ENCODE data around the gene ZC3H6.
"Not testable (repeated sequence)": the region's sequence is repeated elsewhere in the genome, so short reads cannot be mapped to it uniquely, and the experiment has no call there.

ZC3H6 gene

DNA sequence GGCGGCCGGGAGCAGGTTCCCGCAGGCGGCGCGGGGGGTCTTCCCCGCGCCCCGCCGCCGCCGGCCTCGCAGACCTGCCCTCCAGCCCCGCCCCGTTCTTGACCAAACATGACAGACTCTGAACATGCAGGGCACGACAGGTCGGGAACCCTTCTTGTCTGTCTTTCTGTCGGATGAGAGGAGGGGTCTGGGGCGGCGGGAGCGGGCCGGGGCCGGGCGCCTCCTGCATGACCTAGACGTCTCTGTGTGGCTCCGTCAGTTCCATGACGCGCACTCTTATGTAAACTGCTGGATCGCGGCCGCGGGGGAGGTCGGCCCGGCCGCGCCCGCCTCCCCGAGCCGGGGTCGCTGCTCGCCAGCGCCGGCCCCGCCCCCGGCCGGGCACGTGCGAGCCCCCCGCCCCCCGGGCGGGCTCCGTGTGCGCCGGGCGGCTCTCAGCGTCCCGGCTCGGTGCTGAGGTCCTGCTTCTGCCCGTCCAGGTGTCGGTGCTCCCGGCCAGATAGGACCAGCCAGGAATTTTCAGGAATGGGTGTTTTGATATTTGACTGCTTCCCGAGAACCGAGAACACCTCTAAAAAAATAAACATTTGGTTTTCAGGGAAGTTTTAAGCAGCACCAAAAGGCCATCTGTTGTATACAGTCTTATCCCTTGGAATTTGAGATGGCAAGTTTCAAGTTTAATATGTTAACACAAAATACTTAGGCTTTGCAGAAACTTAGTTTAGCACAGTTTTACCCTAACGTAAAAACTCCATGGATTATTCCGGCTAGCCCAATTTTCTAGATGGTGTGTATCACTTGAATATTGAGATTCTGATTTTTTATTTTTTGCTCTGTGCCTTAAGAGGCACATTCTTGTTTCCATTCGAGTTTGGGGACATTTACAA is 733 bp downstream of the ZC3H6 start:
- DNase-seq (ENCODE audit: low read depth), result peak; percentile 71

DNA sequence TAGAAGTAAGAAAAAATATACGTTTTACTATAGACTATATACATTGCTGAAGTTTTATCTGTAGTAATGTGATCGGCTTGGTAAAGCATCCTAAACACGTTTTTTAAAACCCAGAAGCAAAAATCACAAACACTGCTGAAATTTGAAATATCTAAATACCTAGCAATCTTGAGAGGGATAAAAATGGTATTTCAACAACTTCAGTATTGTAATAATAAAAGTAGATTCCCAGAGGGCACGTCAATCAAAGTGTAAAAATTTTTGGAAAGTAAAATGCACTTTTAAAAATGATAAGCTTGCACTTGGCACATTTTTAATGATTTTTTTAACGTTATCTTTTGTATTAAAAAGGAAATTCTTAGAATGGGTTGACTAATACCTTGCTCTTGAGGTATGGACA is 1.6 kb downstream of the ZC3H6 start:
- DNase-seq (ENCODE audit: low read depth), result no peak

DNA sequence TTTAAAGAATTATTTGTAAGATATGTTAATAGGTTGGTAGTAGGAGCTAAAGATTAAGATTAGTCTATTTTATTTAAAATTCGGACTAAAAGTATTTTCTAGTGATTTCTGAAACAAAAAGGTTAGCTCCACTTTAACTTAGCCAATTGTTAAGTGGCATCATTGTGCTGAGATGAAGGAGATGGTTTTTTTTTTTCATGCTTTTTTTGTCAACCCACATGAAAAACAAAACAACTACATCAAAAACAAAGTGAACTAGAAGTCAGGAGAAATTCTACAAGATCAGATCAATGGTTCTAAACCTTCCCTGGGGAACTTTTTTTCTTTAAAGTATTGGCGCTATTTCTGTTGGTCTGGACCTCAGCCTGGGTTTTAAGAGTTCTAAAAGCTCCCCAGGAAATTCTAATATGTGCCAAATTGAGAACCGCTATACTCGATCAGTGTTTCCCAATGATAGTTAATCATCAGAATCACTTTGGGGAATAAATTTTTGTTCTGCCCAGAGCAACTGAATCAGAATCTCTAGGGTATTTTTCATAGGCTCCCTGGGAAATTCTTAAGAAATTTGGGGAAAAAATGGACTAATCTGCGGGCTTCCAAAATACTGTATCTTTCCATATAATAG is 2.3 kb downstream of the ZC3H6 start:
- DNase-seq (ENCODE audit: low read depth), result no peak

DNA sequence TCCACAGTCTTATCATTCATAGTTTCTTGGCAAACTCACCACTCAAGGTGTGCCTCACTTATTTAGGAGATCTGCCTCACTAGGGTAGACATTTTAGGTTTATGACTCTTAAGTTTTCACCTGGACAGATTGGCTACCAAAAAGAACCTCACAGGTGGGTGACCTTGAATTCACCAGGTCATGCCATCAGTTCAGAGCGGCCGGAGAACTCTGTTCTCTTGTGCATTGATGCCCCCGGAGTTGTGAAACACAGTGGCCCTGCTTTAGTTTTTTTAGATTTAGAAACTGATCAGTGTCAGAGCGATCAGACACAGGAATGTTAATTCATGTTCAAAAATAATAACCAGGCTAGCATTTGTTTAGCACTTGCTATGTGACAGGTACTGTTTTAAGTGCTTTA is 6.7 kb downstream of the ZC3H6 start:
- not testable (repeated sequence) for DNase-seq (ENCODE audit: low read depth)

DNA sequence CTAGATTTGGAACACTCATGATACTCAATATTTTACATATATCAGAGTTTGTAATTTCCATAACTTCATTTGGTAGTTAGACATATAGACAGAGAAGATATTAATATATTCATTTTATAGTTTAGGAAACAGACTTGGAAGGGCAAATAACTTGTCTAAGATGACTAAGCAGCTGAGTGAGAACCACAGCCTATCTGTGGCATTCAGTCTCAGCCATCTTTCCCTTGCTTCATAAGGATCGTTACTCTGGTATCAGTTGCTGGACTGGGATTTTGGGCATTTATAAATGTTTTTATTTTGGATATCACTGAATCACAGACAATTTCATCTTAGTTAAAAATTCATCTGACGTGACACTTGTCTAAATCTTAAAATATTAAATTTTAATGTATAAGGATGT is 8.1 kb downstream of the ZC3H6 start:
- not testable (repeated sequence) for DNase-seq (ENCODE audit: low read depth)

DNA sequence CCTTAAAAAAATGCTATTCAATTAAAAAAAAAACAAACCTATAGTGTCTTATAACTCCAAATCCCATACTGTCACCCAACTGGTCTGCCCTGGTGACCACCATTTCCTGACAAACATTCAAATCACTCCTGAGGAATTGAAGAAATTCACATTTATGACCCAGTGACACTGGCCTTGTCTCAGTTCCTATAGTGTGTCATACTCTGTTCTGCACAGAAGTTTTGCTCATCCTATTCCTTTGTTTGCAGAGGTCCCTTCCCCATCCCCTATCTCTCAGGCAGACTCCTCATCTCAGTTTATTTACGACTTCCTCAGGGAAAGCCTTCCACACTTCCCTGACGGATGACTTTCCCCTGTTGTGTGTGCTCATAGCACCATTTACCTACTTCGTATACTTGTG is 14.7 kb downstream of the ZC3H6 start:
- no peak for DNase-seq (ENCODE audit: low read depth)

DNA sequence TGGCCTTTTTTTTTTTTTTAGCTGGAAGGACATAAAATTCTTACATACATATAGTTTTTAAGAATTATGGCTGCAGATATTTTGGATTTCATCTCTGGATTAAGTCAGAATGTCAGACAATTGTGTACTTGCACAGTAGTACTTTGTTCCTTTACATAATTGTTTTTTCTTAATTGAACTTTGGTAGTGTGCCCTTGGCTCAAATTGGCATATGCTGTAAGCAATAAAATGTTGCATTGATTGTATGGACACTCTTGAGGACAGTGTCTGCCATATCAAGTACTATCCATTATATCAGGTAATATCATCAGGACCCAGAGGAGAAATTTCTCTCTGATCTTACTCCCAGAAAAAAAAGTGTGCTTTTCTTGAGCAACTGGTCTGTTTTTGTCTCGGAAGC is 15.3 kb downstream of the ZC3H6 start:
- no peak for DNase-seq (ENCODE audit: low read depth)

DNA sequence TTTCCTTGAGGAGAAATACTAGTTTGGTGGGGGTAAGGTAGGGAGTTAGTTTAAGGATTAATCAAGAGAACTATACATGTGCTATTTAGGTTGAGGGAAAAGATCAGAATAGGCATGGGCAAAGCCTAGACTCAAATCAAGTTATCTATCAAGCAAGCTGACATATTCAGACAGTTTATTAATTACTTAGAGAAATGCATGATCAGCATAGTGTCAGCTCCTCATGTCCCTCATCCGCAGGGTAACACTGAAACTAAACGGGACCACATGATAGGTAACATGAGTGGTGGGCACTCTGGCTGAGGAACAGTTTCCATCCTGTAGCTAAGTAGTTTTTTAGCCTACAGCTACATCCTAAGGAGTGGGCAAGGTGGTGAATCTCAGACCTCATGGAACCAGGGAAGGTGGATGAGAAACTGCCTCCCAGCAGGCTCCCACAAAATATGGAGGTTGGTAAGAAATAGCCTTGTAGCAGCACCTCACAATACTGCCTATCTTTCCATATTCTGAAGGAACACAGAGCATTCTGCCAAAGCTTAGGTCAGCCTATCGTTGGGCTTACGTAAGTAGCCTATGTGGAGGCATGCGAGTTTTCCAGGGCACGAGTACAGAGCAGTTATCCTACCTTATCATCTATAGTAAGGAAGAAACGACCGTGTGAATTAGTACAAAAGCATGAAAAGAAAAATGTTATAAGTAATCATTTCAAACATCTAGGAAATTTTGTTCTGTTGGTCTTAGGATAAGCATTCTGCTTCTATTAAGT is 18.4 kb downstream of the ZC3H6 start:
- no peak for DNase-seq (ENCODE audit: low read depth)

DNA sequence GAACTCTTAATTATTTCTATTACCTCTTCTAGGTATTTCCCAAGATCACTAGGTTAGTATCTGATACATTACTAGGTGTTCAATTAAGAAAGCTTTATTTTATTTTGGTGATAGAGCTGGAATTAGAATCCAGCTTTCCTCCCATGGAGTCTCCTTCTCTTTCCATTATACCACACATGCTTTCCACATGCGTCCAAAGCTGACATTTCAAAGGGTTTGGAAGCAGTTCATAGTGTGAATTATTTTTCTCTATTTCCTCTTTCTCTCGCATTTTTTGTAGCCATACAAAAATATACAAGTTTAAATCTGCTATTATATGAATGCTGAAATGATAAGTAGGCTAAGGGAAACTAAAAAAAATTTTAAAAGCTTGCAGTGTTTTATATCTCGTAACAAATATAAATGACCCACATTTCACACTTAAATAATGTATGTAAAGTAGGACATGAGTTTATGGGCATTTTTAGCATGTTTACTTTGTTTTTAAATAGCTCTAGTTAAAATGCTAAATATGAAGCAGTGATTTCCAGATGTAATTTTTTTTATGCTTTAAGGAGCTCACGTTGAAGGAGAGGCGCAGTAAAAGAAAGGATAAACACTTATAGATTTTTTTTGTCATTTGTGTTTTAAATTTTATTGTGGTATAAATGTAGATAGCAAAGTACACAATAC is 20.1 kb downstream of the ZC3H6 start:
- DNase-seq (ENCODE audit: low read depth), result no peak

DNA sequence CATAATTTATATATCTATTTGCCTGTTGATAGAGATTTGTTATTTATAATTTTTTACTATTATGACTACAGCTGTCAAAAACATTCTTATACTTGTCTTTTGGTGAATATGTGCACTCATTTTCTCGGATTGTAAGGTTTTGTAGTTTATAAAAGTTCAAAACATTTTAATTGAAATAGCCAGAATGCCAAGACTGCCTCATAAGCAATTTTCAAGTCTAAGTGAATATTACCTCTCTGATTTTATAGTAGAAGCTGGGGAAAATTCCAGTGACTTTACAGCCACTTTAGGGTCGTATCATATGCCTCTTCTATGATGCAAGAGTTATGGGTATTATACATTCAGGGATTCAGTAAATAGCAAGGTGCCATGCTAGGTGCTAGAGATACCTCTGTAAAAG is 21.0 kb downstream of the ZC3H6 start:
- DNase-seq (ENCODE audit: low read depth), result no peak

DNA sequence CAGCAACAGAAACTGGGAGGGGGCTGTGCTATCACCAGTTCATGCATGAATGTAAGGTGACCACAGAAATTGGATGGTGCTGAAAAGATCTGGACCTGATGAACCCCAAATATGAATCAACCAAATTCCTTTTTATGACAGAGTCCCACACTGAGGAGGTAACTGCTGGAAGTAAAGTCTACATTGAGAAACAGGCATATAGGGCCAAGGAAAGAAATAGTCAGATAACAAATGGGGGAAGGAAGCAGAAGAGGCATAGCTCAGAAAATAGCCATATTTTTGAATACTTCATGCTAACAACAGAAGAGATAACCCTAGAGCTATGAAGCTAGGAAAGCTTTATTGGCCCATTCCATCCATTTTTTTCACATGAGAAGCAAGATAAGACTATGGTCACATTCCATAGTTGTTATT is 25.8 kb downstream of the ZC3H6 start:
- DNase-seq (ENCODE audit: low read depth), result no peak

DNA sequence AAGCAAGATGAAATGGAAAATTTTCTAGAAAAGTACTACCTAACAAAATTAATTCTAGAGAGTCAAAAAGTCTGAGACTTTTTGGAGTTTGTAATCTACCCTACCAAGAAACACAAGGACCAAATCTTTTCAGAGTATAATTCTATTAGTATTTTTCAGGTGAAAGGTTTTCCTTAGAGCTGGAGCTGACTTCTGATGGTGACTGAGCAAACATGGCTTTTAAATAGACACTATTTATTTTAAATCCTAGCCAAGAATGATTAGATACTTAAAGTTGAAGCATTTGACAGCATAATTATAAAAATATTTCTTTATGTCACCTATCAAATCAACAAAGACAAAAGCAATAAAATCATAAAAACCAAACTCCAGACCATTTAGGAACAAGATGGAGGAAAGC is 26.6 kb downstream of the ZC3H6 start:
- no peak for DNase-seq (ENCODE audit: low read depth)

DNA sequence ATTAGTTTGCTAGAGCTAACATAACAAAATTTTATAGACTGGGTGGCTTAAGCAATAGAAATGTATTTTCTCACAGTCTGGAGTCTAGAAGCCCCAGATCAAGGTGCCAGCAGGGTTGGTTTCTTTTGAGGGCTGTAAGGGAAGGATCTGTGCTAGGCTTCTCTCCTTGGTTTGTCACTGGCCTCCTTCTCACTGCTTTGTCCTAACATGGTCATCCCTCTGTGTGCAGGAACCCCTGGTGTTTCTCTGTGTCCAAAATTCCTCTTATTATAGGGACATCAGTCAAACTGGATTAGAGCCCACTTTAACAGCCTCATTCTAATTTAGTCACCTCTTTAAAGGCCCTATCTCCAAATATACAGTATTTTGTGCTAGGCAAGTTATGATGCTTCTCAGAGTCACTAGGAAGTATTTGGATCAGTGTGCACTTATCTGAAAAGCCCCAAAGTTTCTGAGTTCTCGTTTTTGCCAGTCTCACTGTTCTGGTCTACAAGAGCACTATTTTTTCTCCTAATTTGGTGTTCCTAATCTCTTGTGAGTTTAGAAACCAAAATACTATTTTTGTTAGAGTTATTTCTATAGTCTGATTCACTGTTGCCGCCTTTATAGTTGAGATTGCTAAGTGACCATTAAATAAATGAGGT is 29.0 kb downstream of the ZC3H6 start:
- DNase-seq (ENCODE audit: low read depth), result no peak

DNA sequence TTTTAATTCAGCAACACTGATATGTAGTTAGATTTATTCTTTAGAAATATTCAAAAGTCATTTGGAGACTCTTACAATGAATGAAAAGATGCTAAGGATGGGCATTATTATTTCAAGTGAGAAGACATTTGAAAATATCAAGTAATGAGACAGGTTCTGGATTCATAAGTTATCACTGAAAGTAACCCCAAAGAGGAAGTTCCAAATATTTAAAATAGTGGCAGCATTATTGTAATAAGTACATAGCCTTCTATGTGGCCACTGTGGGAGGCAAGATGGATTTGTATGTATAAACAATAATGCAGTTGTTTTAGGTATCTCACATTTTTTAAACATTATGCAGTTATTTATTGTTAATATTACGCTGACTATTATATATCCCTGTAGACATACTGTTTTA is 29.7 kb downstream of the ZC3H6 start:
- no peak for DNase-seq (ENCODE audit: low read depth)

DNA sequence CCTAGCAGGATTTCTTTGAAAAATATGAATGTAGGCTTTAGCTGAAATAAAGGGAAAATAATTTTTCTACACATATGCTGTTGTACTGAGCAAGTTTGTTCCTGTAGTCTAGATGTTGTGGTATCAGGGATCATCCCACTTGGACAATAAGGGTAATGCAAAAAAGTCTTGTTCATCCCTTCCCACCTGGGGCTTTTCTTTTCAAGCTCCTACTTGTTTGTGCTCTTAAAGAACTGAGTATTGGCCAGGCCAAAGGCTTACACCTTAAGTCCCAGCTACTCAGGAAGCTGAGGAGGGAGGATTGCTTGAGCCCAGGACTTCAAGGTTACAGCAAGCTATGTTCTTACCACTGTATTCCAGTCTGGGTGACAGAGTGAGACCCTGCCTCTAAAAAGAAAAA is 35.5 kb downstream of the ZC3H6 start:
- DNase-seq (ENCODE audit: low read depth), result no peak

DNA sequence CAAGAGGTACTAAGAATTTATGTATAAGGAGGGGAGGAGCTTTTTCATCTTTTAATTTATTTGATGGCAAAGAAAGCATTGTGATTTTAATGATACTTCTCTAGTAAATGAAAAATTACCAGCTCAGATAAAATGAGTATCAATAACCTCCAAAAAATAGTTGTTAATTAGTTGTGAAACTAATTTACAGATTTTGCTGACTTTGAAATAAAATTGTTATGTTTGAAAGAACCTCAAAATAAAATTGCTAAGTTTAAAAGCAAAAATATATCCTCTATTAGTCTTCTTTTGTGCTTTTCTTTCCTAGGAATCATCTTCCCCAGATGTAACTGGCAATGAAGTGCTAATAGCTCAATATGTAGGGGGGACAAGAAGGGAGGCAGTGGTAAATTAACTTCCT is 36.5 kb downstream of the ZC3H6 start:
- DNase-seq (ENCODE audit: low read depth), result no peak

DNA sequence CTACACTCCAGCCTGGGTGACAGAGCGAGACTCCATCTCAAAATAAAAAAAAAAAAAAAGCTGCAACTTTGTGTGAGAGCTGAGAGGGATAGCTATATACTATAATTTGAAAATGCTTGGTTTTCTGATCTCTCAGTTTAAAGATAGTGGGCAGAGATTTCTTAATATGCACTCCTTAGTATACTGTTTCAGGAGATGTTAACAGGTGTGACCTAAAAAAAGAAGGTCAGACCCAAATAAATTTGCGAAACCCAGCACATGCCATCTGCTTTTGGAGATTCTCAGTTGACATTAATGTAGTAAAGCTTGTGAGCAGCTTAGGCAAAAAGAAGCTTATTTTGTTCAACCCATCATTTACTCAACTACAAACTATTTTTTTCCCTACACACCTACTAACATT is 37.4 kb downstream of the ZC3H6 start:
- DNase-seq (ENCODE audit: low read depth), result no peak

DNA sequence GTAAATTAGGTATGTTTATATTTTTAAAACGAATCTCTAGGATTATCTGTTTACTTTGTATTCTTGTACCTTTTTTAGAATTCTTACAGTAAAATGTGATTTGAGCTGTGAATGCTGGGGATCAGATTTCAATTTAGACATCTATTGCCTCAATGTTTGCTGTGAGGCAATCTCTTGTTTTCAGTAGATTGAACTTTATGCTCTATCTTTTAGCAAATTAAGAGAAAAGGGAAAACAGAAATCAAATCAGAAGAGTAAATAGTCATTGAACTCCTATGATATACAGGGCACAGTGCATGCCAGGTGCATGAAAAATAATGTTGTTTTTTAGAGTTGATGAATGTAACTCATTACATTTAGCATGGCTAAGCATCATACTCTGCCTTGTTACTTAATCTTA is 39.5 kb downstream of the ZC3H6 start:
- DNase-seq (ENCODE audit: low read depth), result no peak

DNA sequence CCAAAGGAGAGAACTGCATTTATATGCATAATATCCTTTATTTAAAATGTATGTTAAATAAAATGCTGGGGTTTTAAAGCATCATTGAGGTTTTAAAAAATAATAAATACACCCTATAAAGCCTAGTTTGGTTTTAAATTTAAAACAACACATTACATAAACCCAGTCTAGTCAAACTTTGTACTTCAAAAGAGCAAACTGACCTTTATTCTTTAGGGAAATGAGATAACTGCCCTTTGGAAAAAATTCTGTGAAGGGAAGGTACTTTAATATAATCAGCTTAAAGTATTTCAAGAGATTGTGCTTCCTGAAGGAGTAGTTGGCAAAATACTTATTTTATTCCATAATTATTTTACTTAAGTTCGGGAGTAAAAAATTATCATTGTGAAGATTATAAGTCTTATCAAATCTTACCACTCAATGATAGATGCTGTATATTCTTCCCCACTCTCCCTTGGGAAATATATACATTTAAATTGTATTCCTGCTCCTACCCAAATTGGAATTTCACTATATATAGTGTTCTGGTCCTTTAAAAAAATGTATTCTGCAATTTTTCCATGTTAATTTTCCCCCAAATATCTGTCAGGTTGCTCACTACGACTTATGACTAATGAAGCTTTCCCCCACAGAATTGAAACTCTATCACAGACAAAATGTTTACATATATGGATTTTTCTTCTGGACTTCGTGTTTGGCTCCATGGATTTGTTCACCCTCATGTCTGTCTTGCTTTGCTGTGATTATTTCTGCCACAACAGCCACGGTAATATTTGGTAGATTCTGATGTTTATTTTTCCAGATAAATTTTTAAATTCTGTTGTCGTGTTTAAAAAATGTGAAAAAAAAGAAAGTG is 42.1 kb downstream of the ZC3H6 start:
- no peak for DNase-seq (ENCODE audit: low read depth)

DNA sequence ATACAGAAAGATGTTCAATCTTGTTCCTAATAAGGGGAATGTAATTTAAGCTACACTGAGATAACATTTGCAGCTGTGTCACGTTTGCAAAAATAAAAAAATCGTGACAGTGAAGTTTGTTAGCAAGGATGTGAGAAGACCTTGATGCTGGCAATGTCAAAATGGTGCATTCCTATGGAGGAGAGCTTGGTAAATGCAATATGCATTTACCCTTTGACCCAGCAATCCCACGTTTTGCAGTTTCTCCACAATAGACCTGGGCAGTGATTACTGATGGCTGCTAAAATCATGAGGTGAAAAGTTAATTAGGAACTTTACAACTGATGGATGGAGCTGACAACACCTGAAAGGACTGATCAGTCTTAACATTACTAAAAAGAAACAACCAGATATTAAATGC is 43.1 kb downstream of the ZC3H6 start:
- DNase-seq (ENCODE audit: low read depth), result no peak

Measured in stimulated activated CD8-positive, alpha-beta memory T cell treated with anti-CD3 and anti-CD28 coated beads, Interleukin-12 subunit alpha, Interleukin-12 subunit beta, amount 100 ng/mL, for 4 hours (primary cell).